ENCODE measurements around the gene TBC1D8. TPM values are rescaled to one million over a fixed set of nuclear protein-coding genes. Genes with fewer than 3 reads are reported as not detected.

The TBC1D8 gene
- total and polyA plus RNA-seq, 2 of the 13 experiments (the other 11 are each of a cell fraction or from before 2014, with no cell fraction given): 45.1 to 95.4 TPM

DNA sequence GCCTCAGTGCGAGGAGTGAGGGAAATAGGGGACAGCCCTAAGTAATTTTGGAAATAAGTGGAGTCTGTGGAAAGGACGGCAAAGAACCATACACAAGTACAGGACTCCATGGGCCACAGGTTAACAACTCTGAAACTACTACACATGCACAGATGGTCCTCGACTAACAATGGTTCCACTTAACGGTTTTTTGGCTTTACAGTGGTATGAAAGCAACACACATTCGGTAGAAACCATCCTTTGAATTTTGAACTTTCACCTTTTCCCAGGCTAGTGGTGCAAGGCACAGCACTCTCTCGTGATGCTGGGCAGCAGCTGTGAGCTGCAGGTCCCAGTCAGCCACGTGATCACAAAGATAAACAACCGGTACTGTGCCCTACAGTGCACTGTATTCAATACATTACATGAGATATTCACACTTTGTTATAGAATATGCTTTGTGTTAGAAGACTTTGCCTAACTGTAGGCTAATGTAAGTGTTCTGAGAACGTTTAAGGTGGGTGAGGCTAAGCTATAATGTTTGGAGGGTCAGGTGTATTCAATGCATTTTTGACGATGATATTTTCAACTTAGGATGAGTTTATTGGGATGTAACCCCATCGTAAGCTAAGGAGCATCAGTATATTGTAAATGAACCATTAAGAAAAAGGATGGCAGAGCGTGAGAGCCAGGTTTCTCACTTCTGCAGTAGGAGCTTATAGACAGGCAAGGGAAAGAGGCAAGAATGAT lies 44.6 kb downstream of the TBC1D8 start (continued):
- TF ChIP-seq IRX3 (CRISPR knock-in tag; IDR thresholded peaks at IDR 0.05; ENCODE audit: borderline replicate concordance, low read depth): no peak
- no peak for TF ChIP-seq ZNF121 (CRISPR knock-in tag; IDR thresholded peaks at IDR 0.05)
- TF ChIP-seq JUN (CRISPR knock-in tag; IDR thresholded peaks at IDR 0.05): no peak
- TF ChIP-seq REST (IDR thresholded peaks at IDR 0.05; ENCODE audit: borderline replicate concordance in 1 of 2, low read depth in 1 of 2, low read length in 2 of 2): peak in 1 of 2 experiments; percentile 18; a peak in 1 of 4 replicates
- no peak for TF ChIP-seq ZNF235 (CRISPR knock-in tag; IDR thresholded peaks at IDR 0.05; ENCODE audit: borderline replicate concordance)
- TF ChIP-seq SUZ12 (IDR thresholded peaks at IDR 0.05; ENCODE audit: low read depth, low read length): no peak
- peak; percentile 88; the same call in 1 of the 2 replicates for TF ChIP-seq ETV5 (CRISPR knock-in tag; IDR thresholded peaks at IDR 0.05; ENCODE audit: borderline replicate concordance)
- TF ChIP-seq, protein P1, sequence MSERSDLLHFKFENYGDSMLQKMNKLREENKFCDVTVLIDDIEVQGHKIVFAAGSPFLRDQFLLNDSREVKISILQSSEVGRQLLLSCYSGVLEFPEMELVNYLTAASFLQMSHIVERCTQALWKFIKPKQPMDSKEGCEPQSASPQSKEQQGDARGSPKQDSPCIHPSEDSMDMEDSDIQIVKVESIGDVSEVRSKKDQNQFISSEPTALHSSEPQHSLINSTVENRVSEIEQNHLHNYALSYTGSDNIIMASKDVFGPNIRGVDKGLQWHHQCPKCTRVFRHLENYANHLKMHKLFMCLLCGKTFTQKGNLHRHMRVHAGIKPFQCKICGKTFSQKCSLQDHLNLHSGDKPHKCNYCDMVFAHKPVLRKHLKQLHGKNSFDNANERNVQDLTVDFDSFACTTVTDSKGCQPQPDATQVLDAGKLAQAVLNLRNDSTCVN (CRISPR knock-in tag; IDR thresholded peaks at IDR 0.05; ENCODE audit: borderline replicate concordance): peak; percentile 61; the same call in 1 of the 2 replicates
- TF ChIP-seq, protein P2, sequence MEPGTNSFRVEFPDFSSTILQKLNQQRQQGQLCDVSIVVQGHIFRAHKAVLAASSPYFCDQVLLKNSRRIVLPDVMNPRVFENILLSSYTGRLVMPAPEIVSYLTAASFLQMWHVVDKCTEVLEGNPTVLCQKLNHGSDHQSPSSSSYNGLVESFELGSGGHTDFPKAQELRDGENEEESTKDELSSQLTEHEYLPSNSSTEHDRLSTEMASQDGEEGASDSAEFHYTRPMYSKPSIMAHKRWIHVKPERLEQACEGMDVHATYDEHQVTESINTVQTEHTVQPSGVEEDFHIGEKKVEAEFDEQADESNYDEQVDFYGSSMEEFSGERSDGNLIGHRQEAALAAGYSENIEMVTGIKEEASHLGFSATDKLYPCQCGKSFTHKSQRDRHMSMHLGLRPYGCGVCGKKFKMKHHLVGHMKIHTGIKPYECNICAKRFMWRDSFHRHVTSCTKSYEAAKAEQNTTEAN (CRISPR knock-in tag; conservative IDR thresholded peaks at IDR 0.05): peak; percentile 93
- no peak for TF ChIP-seq ZMAT5 (CRISPR knock-in tag; IDR thresholded peaks at IDR 0.05; ENCODE audit: borderline replicate concordance, low read depth)
- TF ChIP-seq NCOA1 (CRISPR knock-in tag; IDR thresholded peaks at IDR 0.05): 0 out of 2 replicates have a peak, but pooled peaks have one; percentile 72
- peak; percentile 78 for TF ChIP-seq XRCC5 (optimal IDR thresholded peaks at IDR 0.05; ENCODE audit: low read length)
- TF ChIP-seq, protein P3, sequence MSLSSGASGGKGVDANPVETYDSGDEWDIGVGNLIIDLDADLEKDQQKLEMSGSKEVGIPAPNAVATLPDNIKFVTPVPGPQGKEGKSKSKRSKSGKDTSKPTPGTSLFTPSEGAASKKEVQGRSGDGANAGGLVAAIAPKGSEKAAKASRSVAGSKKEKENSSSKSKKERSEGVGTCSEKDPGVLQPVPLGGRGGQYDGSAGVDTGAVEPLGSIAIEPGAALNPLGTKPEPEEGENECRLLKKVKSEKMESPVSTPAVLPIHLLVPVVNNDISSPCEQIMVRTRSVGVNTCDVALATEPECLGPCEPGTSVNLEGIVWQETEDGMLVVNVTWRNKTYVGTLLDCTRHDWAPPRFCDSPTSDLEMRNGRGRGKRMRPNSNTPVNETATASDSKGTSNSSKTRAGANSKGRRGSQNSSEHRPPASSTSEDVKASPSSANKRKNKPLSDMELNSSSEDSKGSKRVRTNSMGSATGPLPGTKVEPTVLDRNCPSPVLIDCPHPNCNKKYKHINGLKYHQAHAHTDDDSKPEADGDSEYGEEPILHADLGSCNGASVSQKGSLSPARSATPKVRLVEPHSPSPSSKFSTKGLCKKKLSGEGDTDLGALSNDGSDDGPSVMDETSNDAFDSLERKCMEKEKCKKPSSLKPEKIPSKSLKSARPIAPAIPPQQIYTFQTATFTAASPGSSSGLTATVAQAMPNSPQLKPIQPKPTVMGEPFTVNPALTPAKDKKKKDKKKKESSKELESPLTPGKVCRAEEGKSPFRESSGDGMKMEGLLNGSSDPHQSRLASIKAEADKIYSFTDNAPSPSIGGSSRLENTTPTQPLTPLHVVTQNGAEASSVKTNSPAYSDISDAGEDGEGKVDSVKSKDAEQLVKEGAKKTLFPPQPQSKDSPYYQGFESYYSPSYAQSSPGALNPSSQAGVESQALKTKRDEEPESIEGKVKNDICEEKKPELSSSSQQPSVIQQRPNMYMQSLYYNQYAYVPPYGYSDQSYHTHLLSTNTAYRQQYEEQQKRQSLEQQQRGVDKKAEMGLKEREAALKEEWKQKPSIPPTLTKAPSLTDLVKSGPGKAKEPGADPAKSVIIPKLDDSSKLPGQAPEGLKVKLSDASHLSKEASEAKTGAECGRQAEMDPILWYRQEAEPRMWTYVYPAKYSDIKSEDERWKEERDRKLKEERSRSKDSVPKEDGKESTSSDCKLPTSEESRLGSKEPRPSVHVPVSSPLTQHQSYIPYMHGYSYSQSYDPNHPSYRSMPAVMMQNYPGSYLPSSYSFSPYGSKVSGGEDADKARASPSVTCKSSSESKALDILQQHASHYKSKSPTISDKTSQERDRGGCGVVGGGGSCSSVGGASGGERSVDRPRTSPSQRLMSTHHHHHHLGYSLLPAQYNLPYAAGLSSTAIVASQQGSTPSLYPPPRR (CRISPR knock-in tag; IDR thresholded peaks at IDR 0.05; ENCODE audit: borderline replicate concordance): peak; percentile 87; the same call in 1 of the 2 replicates
- TF ChIP-seq ZNF558 (CRISPR knock-in tag; IDR thresholded peaks at IDR 0.05; ENCODE audit: borderline replicate concordance): no peak; the same call in 1 of the 2 replicates
- peak; percentile 97; the same call in 1 of the 2 replicates for TF ChIP-seq TOE1 (CRISPR knock-in tag; IDR thresholded peaks at IDR 0.05)
- peak; percentile 45; the same call in 1 of the 2 replicates for TF ChIP-seq CBX5 (CRISPR knock-in tag; IDR thresholded peaks at IDR 0.05; ENCODE audit: borderline replicate concordance)

Data from HepG2 (cell line).